ENCODE measurements around the gene TFDP1.

The TFDP1 gene, protein sequence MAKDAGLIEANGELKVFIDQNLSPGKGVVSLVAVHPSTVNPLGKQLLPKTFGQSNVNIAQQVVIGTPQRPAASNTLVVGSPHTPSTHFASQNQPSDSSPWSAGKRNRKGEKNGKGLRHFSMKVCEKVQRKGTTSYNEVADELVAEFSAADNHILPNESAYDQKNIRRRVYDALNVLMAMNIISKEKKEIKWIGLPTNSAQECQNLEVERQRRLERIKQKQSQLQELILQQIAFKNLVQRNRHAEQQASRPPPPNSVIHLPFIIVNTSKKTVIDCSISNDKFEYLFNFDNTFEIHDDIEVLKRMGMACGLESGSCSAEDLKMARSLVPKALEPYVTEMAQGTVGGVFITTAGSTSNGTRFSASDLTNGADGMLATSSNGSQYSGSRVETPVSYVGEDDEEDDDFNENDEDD

DNA sequence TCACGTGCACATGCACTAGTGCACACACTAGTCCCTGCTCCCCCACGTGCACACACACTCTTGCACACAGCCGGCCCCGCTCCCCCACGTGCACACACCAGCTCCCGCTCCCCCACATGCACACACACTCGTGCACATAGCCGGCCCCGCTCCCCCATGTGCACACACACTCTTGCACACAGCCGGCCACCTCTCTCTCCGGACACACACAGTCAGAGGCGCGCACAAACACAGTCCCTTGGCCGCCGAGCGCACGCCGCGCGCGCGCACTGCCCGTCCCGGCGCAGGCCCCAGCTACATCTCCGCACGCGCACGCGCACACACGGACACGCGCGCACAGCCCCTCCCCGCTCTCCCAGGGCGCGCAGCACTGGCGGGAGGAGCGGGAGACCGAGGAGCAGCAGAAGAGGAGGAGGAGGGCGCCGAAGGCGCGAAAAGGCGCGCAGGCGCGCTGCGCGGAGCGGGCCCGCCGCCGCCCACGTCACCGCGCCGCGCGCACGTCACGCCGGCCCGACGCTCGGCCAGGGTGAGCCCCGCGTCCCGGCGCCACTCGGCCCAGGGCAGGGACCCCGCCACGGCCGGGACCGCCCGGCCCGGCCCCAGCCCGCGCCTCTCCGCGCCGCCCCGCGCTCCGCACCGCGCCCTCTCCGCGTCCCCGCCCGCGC is at the start of gene TFDP1:
Gene TFDP1, plus strand, starts transcription at position 549 of the 665 bp plus-strand sequence. CDS start 1,085 bp downstream, outside the sequence.
- peak; percentile 22 for DNase-seq

DNA sequence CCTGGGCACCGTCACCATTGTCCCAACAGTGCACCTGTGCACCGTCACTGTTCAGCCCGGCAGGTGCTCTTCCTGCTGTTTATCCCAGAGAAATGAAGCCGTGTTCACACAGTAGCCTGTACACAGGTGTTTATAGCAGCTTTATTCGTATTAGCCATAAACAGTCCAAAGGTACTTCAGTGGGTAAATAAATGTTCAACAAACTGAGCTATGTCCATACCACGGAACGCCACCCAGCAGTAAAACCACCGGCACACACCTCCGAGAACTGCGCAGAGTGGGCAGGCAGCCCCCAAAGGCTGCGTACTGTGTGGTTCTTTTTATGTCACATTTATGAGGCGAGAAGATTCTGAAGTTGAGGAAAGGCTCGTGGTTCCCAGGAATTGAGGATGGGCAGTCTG is 49.2 kb upstream of the TFDP1 start:
- no peak for DNase-seq

DNA sequence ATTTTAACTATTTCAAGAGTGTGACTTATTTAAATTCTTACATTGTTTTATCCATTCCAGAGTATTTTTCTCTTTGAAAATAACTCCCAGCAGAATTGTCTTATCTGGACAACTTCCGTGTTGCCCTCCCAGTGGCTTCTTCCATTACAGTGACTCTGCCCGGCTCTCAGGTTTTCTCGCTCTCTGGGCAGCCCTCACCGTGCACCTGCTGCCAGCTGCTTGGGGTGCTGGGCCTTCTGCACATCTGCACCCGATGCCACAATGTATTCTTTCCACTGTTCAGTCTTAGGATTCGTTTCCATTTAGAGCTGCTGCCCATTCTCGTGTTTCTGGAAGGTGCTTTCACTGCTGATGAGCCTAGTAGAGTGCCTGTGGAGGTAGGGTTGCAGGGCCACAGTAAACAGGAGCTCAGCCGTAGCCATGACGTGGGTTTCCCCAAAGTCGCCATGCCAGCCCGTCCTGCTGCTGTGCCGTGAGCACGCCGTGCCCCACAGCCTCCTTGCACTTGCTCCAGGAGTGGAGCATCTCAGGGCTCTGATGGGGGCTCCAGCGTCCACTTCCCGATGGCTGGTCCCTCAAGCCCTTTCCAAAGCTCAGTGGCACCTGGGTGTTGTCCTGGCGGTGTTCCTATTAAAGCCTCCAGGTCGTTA is 48.0 kb upstream of the TFDP1 start:
- no peak for DNase-seq

DNA sequence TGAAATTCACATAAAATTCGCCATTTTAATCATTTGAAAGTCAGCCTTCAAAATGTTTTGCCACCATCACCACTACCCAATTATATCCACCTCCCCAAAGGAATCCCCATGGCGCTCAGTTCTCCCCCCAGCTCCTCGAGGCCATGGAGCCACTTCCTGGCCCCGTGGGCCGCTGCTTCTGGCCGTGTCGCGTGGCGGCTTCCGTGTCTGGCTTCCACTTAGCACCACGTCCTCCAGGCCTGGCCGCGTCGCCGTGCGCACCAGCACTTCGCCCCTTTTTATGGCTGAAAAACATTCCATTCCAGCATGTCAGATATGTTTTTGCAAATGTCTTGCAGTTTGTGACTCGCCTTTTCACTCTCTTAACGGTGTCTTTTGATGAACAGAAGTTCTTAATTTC is 47.3 kb upstream of the TFDP1 start:
- DNase-seq, result no peak

DNA sequence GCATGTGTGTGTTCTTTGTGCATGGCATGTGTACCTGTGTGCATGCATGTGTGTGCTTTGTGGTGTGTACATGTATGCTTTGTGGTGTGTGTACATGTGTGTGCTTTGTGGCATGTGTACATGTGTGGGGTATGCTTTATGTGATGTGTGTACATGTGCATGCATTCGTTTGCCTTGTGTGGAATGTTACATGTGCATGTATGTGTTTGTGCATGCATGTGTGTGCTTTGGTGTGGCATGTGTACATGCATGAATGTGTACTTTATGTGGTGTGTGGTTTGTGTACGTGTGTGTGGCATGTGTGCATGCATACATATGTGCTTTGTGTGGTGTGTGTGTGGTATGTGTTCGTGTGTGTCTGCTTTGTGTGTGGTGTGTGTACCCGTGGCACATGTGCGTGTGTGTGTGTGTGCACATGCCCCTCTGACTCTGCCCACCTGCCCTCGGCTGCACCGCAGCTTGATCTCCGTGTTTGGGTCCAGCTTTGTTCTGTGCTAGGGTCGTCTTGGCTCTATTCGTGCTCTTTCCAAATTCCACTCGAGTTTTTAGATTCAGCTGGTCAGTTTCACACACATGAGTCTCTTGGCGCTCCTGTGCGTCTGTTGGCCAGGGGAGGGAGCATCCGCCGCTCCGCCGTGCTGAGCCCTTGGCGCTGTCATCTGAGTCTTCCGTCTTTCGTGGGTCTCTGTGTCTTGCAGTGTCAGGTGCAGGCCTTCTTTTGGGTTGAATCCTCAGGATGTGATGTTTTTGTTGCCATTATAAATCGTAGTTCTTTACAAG is 46.5 kb upstream of the TFDP1 start:
- DNase-seq, result no peak

DNA sequence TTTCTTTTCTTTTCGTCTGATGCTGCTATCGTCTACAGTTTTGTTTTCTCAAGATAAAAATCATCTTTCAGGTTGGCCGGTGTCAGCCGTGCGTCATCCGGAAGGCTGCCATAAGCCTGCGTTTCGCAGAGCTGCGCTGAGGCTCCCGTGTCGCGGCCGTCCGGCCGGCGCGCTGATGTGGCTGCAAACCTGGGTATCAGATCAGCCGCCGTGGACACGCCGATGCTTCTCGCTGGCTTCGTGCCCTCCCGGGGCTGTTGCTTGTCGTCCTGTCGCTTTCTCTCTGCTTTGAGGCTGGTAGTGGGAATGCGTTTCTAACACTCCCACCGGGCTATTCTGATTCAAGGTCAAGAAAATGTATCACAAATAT is 45.9 kb upstream of the TFDP1 start:
- no peak for DNase-seq

DNA sequence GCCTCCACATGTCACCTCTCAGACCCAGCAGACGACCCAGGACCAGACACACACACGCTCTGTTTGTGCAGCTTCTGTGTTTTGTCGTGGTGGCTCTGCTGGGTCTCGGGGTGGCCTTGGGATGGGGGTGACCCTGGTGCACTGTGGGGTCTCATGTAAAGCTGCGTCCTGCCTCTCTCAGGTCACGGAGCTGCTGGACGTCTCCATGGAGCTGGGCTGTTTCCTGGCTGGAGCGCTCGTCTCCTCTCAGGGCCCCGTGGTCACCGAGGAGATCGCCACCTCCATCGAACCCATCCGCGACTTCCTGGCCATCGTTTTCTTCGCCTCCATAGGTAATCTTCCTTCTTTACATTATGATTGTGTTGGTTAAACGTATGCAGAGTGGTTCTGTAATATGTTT is 45.4 kb upstream of the TFDP1 start:
- no peak for DNase-seq

DNA sequence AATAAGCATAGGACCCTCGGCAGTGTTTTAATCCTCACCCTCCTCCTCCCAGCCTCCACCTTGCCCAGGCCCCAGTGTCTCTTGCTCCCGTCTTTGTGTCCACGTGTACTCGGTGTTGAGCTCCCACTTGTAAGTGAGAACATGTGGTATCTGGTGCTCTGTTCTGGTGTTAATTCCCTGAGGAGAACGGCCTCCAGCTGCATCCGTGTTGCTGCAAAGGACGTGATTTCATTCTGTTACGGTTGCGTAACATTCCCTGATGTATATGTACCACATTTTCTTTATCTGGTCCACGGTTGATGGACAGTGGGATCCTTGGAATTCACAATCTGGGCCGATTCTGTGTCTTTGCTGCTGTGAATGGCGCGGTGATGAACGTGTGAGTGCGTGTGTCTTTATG is 44.7 kb upstream of the TFDP1 start:
- no peak for DNase-seq

DNA sequence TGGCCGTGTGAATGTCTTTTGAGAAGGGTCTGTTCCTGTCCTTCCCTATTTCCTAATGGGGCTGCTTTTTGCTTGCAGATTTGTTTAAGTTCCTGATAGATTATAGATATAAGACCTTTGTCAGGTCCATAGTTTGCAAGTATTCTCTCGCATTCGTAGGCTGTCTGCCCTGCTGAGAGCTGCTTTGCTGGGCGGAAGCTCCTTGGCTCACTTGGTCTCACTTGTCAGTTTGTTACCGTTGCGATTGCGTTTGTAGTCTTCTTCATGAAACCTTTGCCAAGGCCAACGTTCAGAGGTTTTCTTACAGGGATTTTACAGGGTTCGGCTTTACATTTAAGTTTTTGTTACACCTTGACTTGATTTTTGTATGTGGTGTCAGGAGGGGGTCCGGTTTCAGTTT is 44.0 kb upstream of the TFDP1 start:
- DNase-seq, result no peak

DNA sequence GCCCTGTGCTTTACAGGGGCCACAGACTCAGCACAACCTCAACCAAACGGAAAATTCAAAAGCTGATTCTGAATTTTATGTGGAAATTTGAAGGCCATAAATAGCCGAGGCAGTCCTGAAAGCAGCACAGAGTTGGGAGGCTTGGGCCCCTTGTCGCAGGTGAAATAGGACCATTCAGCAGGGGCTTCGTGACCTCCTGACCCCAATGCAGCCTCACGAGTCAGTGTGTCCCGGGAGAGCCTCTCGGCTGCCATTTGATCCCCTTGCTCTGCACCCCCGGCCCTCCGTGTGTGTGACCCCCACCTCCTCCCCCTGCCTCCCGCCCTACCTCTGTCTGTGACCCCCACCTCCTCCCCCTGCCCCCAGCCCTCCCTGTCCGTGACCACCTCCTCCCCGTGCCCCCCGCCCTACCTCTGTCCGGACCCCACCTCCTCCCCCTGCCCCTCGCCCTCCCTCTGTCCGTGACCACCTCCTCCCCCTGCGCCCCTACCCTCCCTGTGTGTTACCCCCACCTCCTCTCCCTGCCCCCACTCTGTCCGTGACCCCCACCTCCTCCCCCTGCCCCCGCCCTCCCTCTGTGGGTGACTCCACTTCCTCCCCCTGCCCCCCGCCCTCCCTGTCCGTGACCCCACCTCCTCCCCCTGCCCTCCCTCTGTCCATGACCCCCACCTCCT is 41.7 kb upstream of the TFDP1 start:
- no peak for DNase-seq

DNA sequence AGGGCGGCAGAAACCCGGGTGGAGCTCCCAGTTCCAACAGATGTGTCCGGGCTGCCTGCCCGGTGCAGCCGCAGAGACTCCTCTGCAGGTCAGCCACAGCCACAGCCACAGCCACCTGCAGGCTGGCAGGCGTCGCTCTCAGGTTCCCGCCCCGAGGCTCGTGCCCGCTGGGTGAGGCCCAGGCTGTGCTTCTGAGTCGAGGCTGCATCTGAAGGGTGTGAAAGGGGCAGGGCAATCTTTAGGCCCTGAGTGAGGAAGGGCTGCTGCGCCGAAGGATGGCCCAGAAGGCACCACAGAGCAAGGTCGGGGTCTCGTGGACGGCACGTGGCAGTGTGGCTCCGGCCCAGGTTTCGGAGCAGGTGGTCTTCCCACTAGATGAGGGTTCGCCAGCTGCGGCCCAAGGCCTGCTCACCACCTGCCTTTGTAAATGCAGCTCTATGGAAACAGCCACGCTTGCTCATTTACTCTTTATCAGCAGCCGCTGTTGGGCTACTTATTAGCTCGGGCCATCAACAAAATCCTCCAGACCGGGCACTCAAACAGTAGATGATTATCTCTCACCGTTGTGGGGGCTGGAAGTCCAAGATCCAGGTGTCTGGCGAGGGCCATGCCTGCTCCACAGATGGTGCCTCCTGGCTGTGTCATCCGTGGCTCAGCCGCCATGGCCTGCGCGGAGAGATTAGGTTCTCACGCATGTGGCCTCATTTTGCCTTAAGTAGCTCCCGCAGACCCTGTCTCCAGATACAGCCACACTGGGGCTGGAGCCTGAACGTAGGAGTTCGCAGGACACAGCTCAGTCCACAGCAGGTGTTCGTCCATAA is 40.3 kb upstream of the TFDP1 start:
- no peak for DNase-seq

DNA sequence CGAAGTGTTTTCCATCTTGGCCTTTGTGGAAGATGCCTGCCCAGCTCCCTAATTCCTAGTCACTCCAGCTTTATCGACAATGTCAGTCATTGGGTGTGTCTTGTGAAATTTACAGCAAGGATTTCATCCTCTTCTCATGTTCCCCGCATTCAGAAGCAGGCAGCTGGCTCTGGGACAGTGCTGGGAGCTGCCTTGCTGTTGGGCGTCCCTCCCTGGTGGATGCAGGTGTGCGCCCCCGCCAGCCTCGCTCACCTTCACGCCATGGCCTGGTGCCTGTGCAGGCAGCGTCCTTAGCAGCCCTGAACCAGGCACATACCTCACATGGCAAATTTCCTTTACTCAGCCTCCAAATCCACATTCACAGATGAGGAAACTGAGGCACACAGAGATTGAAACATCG is 39.7 kb upstream of the TFDP1 start:
- no peak for DNase-seq

DNA sequence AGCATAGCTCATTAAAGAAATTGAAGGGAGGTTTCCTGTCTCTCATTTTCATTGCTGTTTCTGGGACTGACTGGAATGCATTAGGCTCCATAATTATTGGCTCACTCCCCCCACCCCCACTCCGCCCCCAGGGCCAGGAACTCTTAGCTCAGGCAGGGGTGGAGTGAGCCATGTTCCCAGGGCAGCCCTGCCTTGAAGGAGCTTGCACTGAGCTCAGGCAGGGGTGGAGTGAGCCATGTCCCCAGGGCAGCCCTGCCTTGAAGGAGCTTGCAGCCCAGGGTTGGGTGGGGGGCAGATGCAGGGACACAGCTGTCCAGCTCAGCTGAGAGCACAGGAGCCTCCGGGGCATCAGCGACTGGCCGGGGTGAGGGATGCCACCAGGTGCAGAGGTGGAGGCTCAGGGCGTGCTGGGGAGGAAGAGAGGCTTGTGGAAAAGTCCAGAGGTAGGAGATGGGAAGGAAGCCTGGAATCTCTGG is 39.1 kb upstream of the TFDP1 start:
- no peak for DNase-seq

DNA sequence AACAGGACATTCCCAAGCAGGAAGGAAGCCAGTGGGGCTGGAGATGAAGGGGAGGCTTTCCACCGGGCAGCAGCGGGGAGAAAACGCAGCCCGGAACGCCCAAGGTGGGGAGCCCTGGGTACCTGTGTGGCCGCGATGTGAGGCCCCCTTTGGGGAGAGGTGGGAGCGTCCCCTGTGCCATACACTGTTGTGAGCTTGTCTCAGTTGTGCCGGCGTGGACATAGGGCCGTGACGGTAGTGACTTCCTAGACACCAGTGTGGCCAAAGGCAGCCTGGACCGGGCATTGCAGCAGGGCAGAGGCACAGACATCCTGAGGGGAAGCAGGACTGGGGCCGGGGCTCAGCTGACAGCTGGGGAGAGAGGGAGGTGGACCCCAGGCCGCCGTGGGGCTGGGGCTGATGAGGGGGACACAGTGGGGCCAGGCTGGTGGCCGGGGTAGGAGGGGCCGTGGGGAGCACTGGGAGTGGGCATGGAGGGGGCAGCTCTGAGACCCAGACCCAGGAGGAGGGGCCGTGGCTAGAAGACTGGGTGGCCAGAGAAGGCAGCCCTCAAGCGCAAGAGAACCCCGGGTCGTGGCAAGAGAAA is 38.5 kb upstream of the TFDP1 start:
- no peak for DNase-seq

DNA sequence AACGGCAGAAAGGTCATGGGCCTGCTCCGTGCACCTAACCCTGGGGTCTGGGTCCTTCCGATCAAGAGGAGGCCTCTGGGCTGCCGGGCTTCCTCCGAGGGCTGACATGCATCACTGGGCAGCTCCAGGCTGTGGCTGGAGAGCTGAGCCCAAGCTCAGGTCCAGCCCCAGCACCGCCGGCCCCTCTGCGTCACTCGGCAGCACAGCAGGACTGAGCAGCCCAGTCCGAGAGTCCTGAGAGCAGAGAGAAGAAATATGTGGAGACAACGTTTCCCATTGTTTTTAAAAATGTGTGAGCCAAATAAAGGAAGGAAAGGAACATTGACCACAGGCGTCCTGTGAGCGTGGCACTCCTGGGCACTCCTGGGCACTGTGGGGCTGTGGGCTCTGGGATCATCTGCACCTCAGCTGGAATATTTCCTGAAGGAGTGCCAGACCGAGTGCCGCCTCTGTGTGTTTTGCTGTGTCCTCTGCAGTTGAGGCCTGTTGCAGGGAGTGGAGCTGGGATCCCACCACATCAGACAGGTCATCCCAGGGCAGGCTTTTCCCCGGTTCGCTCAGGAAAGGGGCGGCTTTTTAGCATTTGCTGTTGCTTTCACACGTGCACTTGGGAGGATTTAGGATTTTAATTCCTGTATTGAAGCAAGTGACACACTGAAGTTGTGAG is 37.8 kb upstream of the TFDP1 start:
- no peak for DNase-seq

DNA sequence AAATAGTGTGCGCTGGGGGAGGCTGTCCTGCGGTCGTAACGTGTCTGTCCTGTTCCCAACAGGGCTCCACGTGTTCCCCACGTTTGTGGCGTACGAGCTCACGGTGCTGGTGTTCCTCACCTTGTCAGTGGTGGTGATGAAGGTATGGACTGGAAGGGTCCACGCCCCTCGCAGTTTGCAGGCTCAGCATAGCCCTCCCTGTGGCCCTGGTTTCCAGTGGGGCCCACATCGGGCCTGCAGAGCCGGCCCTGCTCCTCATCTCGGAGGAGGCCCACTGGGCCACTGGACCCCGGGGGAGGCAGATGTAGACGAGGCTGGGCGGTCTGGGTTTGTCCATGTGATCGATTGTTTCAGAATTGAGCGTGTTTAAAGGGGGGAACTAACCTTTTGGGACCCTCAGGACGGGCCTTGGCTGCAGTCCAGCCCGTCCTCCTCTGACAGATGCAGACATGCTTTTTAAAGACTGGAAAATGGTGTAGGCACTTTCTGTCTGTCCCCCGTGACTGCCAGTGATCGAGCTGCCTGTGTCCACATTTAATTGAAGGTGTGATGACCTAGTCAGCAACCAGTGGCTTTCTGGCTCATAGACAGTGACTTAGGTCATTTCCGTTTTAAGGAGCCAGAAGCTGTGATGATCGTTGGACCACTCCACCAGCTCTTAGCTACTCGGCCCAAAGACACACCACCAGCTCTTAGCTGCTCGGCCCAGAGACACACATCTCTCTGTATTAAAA is 37.1 kb upstream of the TFDP1 start:
- no peak for DNase-seq

DNA sequence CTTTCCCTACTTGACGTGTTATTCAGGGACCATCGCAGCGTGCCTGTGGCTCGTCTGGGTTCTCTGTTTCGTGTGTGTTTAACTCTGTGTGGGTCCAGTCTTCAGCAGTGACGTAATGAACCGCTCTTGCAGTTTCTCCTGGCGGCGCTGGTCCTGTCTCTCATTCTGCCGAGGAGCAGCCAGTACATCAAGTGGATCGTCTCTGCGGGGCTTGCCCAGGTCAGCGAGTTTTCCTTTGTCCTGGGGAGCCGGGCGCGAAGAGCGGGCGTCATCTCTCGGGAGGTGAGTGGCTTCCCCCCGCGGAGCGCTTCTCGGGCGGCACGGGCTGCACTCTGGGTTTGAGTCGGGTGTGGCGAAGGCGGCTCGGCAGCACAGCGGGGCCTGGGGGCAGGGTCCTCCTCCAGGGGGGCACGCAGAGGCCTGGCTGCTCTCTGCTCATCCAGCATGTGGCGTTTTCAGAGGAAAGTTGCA is 36.3 kb upstream of the TFDP1 start:
- no peak for DNase-seq

DNA sequence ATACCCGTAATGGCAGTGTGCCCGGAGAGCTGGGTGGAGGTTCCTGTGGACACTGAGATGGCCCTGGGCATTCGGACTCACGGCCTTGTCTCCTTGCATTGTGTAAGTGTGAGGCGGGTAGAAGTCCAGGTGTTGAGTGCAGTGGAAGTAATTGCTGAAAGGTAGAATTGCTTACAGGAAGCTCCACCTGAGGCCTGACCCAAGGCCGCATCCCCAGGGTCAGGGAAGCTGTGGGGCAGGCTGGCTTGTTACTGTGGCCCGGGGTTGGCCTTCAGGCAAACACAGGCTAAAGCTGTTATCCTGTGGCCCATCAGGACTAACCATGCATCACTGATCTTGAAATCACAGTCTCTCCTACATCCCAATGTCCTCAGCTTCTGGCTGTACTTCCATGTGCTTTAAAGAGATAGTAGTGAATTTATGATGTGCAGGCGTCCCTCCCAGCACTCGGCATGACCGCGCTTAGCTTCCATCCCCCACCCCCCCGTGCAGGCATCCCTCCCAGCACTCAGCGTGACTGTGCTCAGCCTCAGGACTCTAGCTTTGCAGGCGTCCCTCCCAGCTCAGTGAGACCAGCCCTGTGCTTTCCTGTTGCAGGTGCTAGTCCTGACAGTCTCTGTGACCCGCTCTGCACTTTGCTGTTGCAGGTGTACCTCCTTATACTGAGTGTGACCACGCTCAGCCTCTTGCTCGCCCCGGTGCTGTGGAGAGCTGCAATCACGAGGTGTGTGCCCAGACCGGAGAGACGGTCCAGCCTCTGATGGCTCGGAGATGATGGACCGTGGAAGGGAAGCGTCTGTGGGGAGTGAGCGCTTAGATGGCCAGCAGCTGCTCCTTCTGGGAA is 35.6 kb upstream of the TFDP1 start:
- no peak for DNase-seq

DNA sequence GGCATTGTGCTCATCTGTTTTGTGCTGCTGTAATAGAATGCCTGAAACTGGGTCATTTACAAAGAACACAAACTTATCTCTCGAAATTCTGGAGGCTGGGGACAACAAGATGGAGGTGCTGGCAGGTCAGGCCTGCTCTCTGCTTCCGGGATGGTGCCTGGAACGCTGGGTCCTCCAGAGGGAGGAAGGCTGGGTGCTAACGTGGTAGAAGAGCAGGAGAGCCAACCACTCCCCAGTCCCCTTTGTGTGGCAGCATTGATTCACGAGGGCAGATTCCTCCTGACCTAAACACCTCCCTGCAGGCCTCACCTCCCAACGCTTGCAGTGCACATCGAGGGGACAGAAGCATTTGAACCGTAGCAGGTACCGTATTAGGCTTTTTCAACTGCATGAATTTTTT is 34.1 kb upstream of the TFDP1 start:
- DNase-seq, result no peak
